ENCODE measurements around the gene CRYL1. TPM values are rescaled to one million over a fixed set of nuclear protein-coding genes. Genes with fewer than 3 reads are reported as not detected.

Gene CRYL1
- total and polyA plus RNA-seq, 2 of the 4 experiments (the other 2 are of a cell fraction): 11.7 to 16.4 TPM

- Histone ChIP-seq H2BK15ac (ENCODE audit: low read depth, low read length) (no peak overlapping the region), H2BK5ac (ENCODE audit: low read depth, low read length, poor library complexity, severe bottlenecking) (no peak overlapping the region), H4K91ac (ENCODE audit: insufficient read depth, low read depth, low read length) (no peak overlapping the region), H3K56ac (ENCODE audit: extremely low read depth, insufficient read depth, low read length) (no peak overlapping the region), H3K4ac (ENCODE audit: low read depth, low read length) (no peak overlapping the region), H4K20me1 (ENCODE audit: insufficient read depth, low read length) (no peaks in the 10 kb centered on the region), H2AFZ (replicated peaks; ENCODE audit: low read length, poor library complexity) (no peak overlapping the region), H3K79me1 (ENCODE audit: low read depth in 1 of 2, low read length in 2 of 2) (no peaks in the 10 kb centered on the region), H2BK120ac (ENCODE audit: low read depth, low read length) (no peak overlapping the region), H4K5ac (ENCODE audit: low read depth, low read length) (no peak overlapping the region), H3K4me3 (ENCODE audit: insufficient read depth, low read depth, low read length) (no peak overlapping the region), H3K9ac (ENCODE audit: low read depth, low read length) (no peak overlapping the region), H2BK20ac (ENCODE audit: low read depth, low read length) (no peak overlapping the region), H4K8ac (ENCODE audit: low read depth in 2 of 2, low read length in 2 of 2) (no peak overlapping the region), H3K23ac (ENCODE audit: low read depth, low read length) (no peak overlapping the region), H3K27me3 (ENCODE audit: control insufficient read depth, insufficient read depth, low read length) (no peaks in the 10 kb centered on the region), H3K27ac (ENCODE audit: insufficient read depth, low read length) (no peak overlapping the region), H3K9me3 (ENCODE audit: control insufficient read depth, insufficient read depth, low read length) (no peaks in the 10 kb centered on the region), H3K9me1 (ENCODE audit: insufficient read depth, low read length) (peaks cover 7% of the 10 kb centered on the region), H3K14ac (replicated peaks; ENCODE audit: low read depth, low read length) (no peak overlapping the region), H3K18ac (ENCODE audit: low read depth, low read length) (no peak overlapping the region), H2AK5ac (ENCODE audit: low read depth, low read length) (no peak overlapping the region), H3K4me2 (ENCODE audit: low read depth, low read length) (no peak overlapping the region), H2AK9ac (replicated peaks; ENCODE audit: low read depth, low read length, poor library complexity) (no peak overlapping the region), H3K4me1 (ENCODE audit: control insufficient read depth, insufficient read depth, low read length) (peaks cover 4% of the 10 kb centered on the region; the same call in 1 of the 2 replicates), H3K36me3 (ENCODE audit: control insufficient read depth, insufficient read depth, low read length) (no peaks in the 10 kb centered on the region)
- ATAC-seq (ENCODE audit: low read depth) (no peak), DNase-seq (no peak)
- in situ Hi-C loops (cut with MboI; ENCODE audit: low sequenced_read_pairs) (no loop called here), dilution Hi-C loops (cut with HindIII; ENCODE audit: low sequenced_read_pairs, unreplicated experiment) (no loop called here), intact Hi-C loops (cut with micrococcal nuclease) (loop anchor here (10.0 kb wide), 1 partner anchor 106 kb away; no protein-coding TSS in a partner anchor)
- no CpG with 5 or more reads among the region's 11 CpGs for WGBS, 2 experiments (ENCODE audit: extremely low coverage in 2 of 2, insufficient read length in 1 of 2)
- BruUV-seq (replicated peaks): no TSS peak
- POLR2A ChIA-PET (ENCODE audit: unreplicated experiment): interaction anchor here (0.6 kb wide), 1 partner anchor 18 kb away, joined by 3 read pairs; no protein-coding TSS in a partner anchor
- CTCF ChIA-PET: no interaction called here
- TF ChIP-seq CHD1 (IDR thresholded peaks at IDR 0.05; ENCODE audit: low read depth, low read length) (no peak), SMC3 (IDR thresholded peaks at IDR 0.05; ENCODE audit: low read depth, low read length) (no peak), RAD21 (IDR thresholded peaks at IDR 0.05; ENCODE audit: low read length) (no peak), MXI1 (IDR thresholded peaks at IDR 0.05; ENCODE audit: borderline replicate concordance, low read depth, low read length) (no peak), BHLHE40 (IDR thresholded peaks at IDR 0.05; ENCODE audit: low read depth, low read length) (no peak)
Measured at GRCh38 chr13:20460761-20461160, 64.9 kb downstream of the CRYL1 start.
